Measurements from ENCODE around the gene SORCS3. TPM values are rescaled to one million over a fixed set of nuclear protein-coding genes. Genes with fewer than 3 reads are reported as not detected.

Gene SORCS3
- total RNA-seq, 2 donors from 2014 or later: 0.35 TPM; not detected in 1

DNA sequence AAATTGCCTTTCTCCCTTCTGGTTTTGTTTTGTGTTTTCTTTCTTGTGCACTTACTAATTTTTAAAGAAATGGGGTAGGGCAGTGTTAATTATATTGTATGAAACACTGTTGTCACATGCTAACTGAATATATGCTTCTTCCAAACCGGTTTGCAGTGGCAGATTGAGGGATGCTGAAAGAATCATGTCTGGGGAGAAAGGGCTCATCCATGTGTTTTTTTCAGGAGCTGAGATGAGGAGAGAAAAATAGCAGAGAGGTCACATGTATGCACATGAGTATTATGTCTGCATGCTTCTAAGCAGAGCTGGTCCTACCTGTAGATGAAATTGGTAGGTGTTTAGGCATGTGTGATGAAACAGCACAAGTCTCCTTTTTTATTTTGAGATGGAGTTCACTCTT, 17.0 kb downstream of the SORCS3 start:
- Mint-ChIP-seq H3K4me1 (no peaks in the 10 kb centered on the region), H3K36me3 (ENCODE audit: low read depth) (peaks cover 2% of the 10 kb centered on the region), H3K27me3 (peaks cover 54% of the 10 kb centered on the region), H3K27ac (no peak overlapping the region), H3K4me3 (no peak overlapping the region)
- no peaks in the 10 kb centered on the region for H3K9me3 ChIP-seq (ENCODE audit: control insufficient read depth, low read length, poor library complexity, severe bottlenecking)
- DNase-seq: no peak
- no peak for ATAC-seq

DNA sequence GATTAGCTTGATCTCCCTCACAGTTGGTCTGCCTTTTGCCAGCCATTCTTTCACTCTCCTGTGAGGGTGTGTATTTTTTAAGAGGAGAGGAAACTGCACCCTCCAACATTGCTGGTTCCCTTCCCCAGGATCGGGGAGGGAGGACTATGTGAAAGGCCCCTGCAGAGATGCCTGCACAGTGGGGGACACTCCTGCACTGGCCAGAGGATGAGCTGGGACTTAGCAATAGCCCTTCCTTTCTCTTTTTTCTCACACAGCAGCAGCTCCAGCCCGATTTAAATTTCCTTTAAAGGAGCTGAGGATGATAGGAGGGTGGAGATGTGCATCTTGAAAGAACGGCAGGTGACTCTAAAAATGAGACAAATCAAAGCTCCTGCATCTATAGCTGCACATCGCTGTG, 18.7 kb downstream of the SORCS3 start:
- H3K4me1 Mint-ChIP-seq: peaks cover 2% of the 10 kb centered on the region
- H3K9me3 ChIP-seq (ENCODE audit: control insufficient read depth, low read length, poor library complexity, severe bottlenecking): no peaks in the 10 kb centered on the region
- no peak overlapping the region for H3K4me3 Mint-ChIP-seq
- no peak overlapping the region for H3K27ac Mint-ChIP-seq
- peaks cover 6% of the 10 kb centered on the region for H3K36me3 Mint-ChIP-seq (ENCODE audit: low read depth)
- no peak for ATAC-seq
- H3K27me3 Mint-ChIP-seq: peaks cover 60% of the 10 kb centered on the region
- no peak for DNase-seq

DNA sequence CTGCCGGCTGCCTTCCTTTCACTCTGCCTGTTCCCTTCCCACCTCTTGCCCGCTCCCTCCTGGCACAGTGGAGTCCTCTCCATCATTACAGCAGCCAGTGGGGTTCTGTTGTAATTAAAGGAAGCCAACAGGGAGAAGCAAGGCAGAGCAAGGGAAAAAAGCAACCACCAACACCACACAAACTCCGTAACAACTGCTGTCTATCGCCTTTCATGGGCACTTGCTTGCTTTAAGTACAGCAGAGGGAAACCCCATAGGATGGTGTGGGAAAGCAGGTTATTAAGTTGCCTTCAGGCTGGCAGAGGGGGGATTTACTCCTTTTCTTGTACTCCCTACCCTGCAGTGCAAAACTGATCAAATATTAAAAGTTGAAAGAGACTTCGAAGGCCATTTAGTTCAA, 22.0 kb downstream of the SORCS3 start:
- Mint-ChIP-seq H3K27ac (no peak overlapping the region), H3K4me1 (peaks cover 2% of the 10 kb centered on the region), H3K4me3 (no peak overlapping the region), H3K36me3 (ENCODE audit: low read depth) (peaks cover 4% of the 10 kb centered on the region), H3K27me3 (peaks cover 68% of the 10 kb centered on the region)
- no peaks in the 10 kb centered on the region for H3K9me3 ChIP-seq (ENCODE audit: control insufficient read depth, low read length, poor library complexity, severe bottlenecking)
- no peak for ATAC-seq
- no peak for DNase-seq

DNA sequence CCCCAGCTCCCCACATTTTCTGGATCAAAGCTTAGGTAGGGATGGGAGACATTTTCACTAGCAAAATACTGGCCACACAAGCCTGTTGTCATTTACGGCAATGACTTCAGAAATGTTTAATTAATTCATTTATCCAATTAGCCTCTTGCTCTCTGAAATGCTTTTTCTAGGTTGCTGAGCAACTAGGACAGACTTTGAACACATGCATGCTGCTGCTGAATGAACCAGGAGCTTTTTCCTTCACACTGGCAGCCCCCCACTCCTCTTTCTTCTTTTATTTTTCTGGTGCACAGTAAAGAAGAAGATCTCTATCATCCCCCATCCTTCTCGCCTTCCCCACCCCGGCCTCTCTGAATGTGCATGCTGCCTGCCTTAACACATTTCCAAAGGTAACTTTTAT, 22.5 kb downstream of the SORCS3 start:
- ATAC-seq: no peak
- no peaks in the 10 kb centered on the region for H3K9me3 ChIP-seq (ENCODE audit: control insufficient read depth, low read length, poor library complexity, severe bottlenecking)
- no peak for DNase-seq
- H3K4me3 Mint-ChIP-seq: no peak overlapping the region
- peaks cover 2% of the 10 kb centered on the region for H3K4me1 Mint-ChIP-seq
- peaks cover 63% of the 10 kb centered on the region for H3K27me3 Mint-ChIP-seq
- peaks cover 4% of the 10 kb centered on the region for H3K36me3 Mint-ChIP-seq (ENCODE audit: low read depth)
- no peak overlapping the region for H3K27ac Mint-ChIP-seq

DNA sequence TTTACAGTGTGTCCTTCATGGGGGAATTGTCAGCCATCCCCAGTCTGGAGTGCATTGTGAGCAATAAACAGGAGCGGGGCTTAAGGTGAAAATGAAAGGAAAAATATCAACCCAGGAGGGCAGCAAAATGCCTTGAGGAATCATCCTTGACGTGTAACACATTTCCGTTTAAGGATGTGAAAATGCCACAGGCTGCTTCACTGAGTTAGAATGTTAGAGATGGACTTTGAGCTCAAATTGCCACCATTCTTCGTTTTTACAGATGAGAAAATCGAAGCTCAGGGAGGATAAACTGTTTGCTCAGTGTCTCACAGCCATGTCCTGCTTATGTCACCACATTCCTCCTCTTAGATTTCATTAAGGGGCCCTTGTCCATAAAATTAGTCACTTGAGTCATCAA, 23.1 kb downstream of the SORCS3 start:
- ATAC-seq (no peak), DNase-seq (no peak)
- Mint-ChIP-seq H3K4me3 (no peak overlapping the region), H3K4me1 (peaks cover 2% of the 10 kb centered on the region), H3K27ac (no peak overlapping the region), H3K36me3 (ENCODE audit: low read depth) (peaks cover 4% of the 10 kb centered on the region), H3K27me3 (peaks cover 57% of the 10 kb centered on the region)
- H3K9me3 ChIP-seq (ENCODE audit: control insufficient read depth, low read length, poor library complexity, severe bottlenecking): no peaks in the 10 kb centered on the region

DNA sequence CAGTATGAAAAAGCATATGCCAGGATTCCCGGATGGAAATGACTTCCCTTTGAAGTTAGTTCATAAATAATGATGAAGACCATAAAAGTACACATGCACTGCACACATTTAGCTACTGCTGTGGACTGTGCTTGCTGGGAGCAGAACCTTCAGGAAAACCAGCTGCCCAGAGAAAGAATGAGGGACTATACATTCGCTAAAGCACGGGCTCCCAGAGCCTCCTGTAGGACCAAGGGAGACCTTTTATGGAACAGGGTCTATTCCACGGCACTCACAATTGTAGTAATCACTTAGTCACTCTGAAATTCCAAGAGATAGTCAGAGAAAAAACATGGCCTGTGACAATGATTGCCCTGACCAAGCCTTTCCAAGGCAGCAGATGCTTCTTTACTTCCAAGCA, 24.1 kb downstream of the SORCS3 start:
- no peak for DNase-seq
- no peak for ATAC-seq
- Mint-ChIP-seq H3K4me1 (peaks cover 2% of the 10 kb centered on the region), H3K36me3 (ENCODE audit: low read depth) (peaks cover 4% of the 10 kb centered on the region), H3K27me3 (peaks cover 47% of the 10 kb centered on the region), H3K27ac (no peak overlapping the region), H3K4me3 (no peak overlapping the region)
- H3K9me3 ChIP-seq (ENCODE audit: control insufficient read depth, low read length, poor library complexity, severe bottlenecking): no peaks in the 10 kb centered on the region

DNA sequence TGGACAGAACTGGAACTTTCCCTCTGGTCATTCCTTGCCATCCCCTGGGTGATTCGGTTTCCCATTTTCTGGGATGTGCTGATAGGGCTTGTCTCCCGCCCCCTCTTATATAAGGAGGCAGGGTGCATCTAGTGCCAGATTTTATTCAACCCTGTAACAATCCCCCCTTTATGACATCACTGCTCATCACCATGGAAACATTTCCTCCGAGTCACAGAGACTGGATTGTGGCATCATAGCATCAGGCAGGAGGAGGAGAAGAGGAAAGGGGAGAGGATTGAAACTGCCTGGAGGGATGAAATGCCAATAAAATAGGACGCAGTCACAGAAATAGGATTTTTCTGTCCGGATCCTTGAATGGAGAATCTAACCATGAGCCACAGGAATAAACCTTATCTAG, 25.0 kb downstream of the SORCS3 start:
- DNase-seq (no peak), ATAC-seq (no peak)

DNA sequence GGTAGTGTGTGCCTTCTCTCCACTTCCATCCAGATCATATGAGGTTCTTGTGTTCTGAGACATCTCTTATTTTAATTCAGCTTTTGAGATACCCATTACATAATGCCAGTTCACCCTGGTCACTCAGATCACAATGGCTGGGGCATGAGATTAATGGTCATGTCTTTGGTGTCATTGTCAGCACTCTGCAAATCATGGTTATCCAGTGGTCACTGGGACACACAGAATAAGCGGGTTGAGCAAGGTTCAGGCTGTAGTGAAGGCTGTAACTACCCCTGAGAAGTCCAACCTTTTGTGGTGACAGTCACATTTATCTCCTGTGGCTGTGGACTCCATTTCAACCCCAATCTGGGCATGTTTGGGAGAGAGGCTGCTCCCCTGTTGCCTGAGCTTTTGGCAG, 35.8 kb downstream of the SORCS3 start:
- H3K27ac Mint-ChIP-seq: no peak overlapping the region
- peaks cover 4% of the 10 kb centered on the region for H3K4me1 Mint-ChIP-seq
- no peak for ATAC-seq
- no peak for DNase-seq
- no peaks in the 10 kb centered on the region for H3K9me3 ChIP-seq (ENCODE audit: control insufficient read depth, low read length, poor library complexity, severe bottlenecking)
- no peak overlapping the region for H3K4me3 Mint-ChIP-seq
- peaks cover 3% of the 10 kb centered on the region for H3K36me3 Mint-ChIP-seq (ENCODE audit: low read depth)
- H3K27me3 Mint-ChIP-seq: peaks cover 33% of the 10 kb centered on the region

More for the DNA sequence above, 25.0 kb downstream of the SORCS3 start:
- H3K4me3 Mint-ChIP-seq: no peak overlapping the region
- no peak overlapping the region for H3K27ac Mint-ChIP-seq
- peaks cover 4% of the 10 kb centered on the region for H3K36me3 Mint-ChIP-seq (ENCODE audit: low read depth)
- H3K9me3 ChIP-seq (ENCODE audit: control insufficient read depth, low read length, poor library complexity, severe bottlenecking): peaks cover 2% of the 10 kb centered on the region
- H3K4me1 Mint-ChIP-seq: peaks cover 2% of the 10 kb centered on the region
- peaks cover 38% of the 10 kb centered on the region for H3K27me3 Mint-ChIP-seq

DNA sequence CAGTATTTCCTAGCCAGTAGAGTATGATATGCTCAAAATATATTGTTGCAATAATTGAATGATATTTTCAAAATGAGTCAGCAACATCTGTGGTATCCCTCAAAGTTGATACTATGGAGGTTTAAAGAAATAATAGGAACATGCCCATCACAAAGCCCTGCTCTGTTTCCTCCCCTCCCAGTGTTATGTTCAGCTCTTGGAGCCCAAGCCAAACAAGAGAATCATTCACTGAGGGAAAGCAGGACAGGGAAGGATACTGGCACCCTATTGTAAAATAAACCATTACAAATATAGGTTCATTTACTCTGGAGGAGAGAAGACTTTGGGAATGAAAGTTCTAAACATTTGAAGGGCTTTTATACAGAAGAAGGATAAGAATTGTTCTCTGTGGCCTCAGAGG, 37.6 kb downstream of the SORCS3 start:
- Mint-ChIP-seq H3K27ac (no peak overlapping the region), H3K4me3 (no peak overlapping the region), H3K27me3 (peaks cover 48% of the 10 kb centered on the region)

DNA sequence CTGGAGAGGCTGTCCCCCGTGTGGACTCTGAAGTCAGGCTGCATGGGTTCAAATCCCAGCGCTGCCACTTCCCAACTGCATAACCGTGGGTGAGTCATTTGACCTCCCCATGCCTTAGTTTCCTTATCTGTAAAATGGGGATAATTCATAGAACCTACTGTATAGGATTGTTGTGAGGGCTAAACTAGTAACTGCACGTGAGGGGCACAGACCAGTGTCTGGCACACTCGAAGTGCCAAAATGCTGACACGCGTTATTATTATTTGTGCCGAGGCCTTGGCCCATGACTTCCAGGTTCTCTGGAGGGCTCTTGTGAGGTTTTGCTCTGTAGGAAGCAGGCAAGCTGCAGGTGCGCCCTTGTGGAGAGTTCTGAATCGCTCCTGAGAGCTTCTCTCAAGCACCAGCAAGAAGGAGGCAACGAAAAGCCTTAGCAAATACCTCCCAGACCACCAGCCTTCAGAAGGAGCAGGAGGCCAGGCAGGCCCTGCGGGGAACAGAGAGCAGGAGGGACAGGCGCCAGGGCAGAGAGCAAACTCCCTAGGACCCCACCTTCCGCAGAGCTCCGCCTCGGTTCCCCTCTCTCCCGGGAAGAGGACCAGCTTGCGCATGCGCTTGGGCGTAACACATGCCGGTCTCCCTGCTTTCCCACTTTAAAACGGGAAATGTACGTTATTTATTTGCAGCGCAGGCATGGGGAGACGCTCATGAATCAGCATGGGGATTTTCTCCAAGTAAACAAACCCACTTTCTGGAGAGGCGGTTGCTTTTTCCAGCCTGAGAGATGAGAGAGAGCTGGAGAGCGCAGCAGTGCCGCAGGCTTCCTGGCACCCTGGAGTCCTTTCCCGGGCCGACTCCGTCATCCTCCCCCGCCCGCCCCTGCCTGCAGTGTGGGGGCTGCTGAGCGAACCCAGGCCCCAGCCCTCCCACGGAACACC, 39.6 kb downstream of the SORCS3 start:
- ATAC-seq (no peak), DNase-seq (no peak)
- Mint-ChIP-seq H3K27me3 (peaks cover 52% of the 10 kb centered on the region), H3K4me1 (peaks cover 4% of the 10 kb centered on the region), H3K27ac (no peak overlapping the region), H3K4me3 (no peak overlapping the region), H3K36me3 (ENCODE audit: low read depth) (peaks cover 3% of the 10 kb centered on the region)
- H3K9me3 ChIP-seq (ENCODE audit: control insufficient read depth, low read length, poor library complexity, severe bottlenecking): no peaks in the 10 kb centered on the region

More for the DNA sequence above, 37.6 kb downstream of the SORCS3 start:
- H3K9me3 ChIP-seq (ENCODE audit: control insufficient read depth, low read length, poor library complexity, severe bottlenecking): no peaks in the 10 kb centered on the region
- peaks cover 3% of the 10 kb centered on the region for H3K36me3 Mint-ChIP-seq (ENCODE audit: low read depth)
- H3K4me1 Mint-ChIP-seq: peaks cover 4% of the 10 kb centered on the region
- DNase-seq: no peak
- ATAC-seq: no peak

DNA sequence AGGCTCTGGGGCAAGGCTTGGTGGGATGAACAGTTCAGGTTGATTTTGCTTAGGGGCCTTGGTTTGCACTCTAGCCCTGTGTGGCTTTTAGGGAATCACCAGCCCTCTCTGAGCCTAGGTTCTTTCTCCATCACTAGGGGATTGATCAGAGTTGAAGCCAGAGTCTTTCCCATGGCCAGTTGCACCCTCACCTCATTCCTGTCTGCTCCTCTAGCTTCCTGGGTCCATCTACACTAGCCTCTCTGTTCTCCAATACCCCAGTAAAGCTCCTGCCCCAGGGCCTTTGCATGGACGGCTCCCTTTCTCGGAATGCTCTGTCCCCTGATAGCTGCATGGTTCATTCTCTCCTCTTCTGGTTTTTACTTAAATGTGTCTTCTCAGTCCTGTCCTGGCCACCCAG, 40.4 kb downstream of the SORCS3 start:
- Mint-ChIP-seq H3K27ac (no peak overlapping the region), H3K4me1 (peaks cover 4% of the 10 kb centered on the region), H3K27me3 (peaks cover 50% of the 10 kb centered on the region), H3K36me3 (ENCODE audit: low read depth) (peaks cover 3% of the 10 kb centered on the region), H3K4me3 (no peak overlapping the region)
- ATAC-seq (no peak), DNase-seq (no peak)
- H3K9me3 ChIP-seq (ENCODE audit: control insufficient read depth, low read length, poor library complexity, severe bottlenecking): no peaks in the 10 kb centered on the region

DNA sequence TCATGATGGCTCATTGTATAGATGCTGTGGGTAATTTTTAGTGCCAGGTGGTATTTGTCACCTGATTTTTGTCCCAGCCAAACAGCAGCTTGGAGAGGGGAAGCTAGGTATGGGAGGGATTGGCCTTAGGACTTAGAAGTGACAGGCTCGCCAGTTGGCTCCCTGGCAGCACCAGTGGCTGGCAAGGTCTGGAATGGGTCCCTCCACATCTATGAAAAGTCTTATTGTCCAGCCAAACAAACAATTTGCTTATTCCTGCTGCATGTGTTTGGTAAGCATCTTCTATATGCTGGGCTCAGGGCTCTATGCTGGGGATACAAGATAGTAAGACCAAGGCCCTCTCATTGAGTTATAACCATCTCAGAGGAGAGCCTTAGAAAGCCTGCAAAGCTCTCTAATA, 42.5 kb downstream of the SORCS3 start:
- H3K9me3 ChIP-seq (ENCODE audit: control insufficient read depth, low read length, poor library complexity, severe bottlenecking): no peaks in the 10 kb centered on the region
- Mint-ChIP-seq H3K27me3 (peaks cover 43% of the 10 kb centered on the region), H3K4me1 (peaks cover 4% of the 10 kb centered on the region), H3K36me3 (ENCODE audit: low read depth) (peaks cover 3% of the 10 kb centered on the region), H3K27ac (no peak overlapping the region), H3K4me3 (no peak overlapping the region)
- no peak for DNase-seq
- ATAC-seq: no peak

DNA sequence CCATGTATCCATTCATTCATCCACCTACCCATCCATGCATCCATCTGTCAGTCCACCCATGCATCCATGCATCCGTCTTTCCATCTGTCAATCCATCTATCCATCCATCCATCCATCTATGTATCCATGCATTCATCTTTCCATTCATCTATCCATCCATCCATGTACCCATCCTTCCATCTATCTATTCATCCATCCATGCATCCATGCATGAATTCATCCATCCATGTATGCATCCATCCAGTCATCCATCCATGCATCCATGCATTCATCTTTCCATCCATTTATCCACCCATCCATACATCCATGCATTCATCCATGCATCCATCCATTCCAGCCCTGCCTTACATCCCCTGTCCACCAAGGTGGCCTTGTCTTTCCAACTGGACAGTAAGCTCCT, 45.7 kb downstream of the SORCS3 start:
- Mint-ChIP-seq H3K27me3 (peaks cover 46% of the 10 kb centered on the region), H3K36me3 (ENCODE audit: low read depth) (no peaks in the 10 kb centered on the region), H3K4me3 (no peak overlapping the region), H3K27ac (no peak overlapping the region), H3K4me1 (peaks cover under 1% of the 10 kb centered on the region)
- no peaks in the 10 kb centered on the region for H3K9me3 ChIP-seq (ENCODE audit: control insufficient read depth, low read length, poor library complexity, severe bottlenecking)
- ATAC-seq: no peak
- no peak for DNase-seq

All from T-helper 17 cell (primary cell).